ENCODE results near the gene NDUFB2.
"Not testable (repeated sequence)": the region's sequence is repeated elsewhere in the genome, so short reads cannot be mapped to it uniquely, and the experiment has no call there.

DNA sequence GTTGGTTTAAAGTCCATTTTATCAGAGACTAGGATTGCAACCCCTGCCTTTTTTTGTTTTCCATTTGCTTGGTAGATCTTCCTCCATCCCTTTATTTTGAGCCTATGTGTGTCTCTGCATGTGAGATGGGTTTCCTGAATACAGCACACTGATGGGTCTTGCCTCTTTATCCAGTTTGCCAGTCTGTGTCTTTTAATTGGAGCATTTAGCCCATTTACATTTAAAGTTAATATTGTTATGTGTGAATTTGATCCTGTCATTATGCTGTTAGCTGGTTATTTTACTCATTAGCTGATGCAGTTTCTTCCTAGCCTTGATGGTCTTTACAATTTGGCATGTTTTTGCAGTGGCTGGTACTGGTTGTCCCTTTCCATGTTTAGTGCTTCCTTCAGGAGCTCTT, 15.9 kb downstream of the NDUFB2 start:
- TF ChIP-seq, protein P1, sequence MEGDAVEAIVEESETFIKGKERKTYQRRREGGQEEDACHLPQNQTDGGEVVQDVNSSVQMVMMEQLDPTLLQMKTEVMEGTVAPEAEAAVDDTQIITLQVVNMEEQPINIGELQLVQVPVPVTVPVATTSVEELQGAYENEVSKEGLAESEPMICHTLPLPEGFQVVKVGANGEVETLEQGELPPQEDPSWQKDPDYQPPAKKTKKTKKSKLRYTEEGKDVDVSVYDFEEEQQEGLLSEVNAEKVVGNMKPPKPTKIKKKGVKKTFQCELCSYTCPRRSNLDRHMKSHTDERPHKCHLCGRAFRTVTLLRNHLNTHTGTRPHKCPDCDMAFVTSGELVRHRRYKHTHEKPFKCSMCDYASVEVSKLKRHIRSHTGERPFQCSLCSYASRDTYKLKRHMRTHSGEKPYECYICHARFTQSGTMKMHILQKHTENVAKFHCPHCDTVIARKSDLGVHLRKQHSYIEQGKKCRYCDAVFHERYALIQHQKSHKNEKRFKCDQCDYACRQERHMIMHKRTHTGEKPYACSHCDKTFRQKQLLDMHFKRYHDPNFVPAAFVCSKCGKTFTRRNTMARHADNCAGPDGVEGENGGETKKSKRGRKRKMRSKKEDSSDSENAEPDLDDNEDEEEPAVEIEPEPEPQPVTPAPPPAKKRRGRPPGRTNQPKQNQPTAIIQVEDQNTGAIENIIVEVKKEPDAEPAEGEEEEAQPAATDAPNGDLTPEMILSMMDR (IDR thresholded peaks at IDR 0.05): not testable (repeated sequence)
- TF ChIP-seq POLR2AphosphoS5 (IDR thresholded peaks at IDR 0.05; ENCODE audit: insufficient read depth in 1 of 2, low read depth in 1 of 2): not testable (repeated sequence)
